Stimulated activated CD4-positive, alpha-beta T cell treated with anti-CD3 and anti-CD28 coated beads, Interleukin-4, amount 100 ng/mL, for 48 hours (primary cell): ENCODE data around the gene MTUS2.
A peak's percentile ranks its signal among the peaks of the same experiment; 100 is the strongest.

Experiments
- DNase-seq, 2 donors: peaks; one replicate each; pipeline ENCODE4 v3.0.0-alpha.2; 2020; ENCODE audit warnings: low read depth in 2 of 2

MTUS2 gene

DNA sequence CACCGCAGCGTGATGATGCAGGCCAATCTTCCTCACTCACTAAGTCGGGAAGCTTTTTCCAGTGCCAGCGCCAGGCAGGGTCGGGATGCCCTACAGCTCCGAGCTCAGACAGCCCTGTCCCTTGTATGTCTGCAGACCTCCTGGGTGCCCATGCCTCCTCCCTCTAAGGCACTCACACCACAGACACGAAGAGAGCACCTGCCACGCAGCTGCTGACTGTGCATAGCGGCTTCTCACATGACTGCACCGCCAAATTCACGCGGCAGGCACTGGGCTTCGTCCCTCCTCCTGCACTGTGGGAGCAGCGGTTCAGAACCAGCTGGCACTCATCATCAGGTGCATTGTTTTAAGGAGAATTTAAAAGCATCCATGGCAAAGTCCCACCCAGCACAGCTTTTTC is 687.2 kb downstream of the MTUS2 start:
- DNase-seq: no peak

DNA sequence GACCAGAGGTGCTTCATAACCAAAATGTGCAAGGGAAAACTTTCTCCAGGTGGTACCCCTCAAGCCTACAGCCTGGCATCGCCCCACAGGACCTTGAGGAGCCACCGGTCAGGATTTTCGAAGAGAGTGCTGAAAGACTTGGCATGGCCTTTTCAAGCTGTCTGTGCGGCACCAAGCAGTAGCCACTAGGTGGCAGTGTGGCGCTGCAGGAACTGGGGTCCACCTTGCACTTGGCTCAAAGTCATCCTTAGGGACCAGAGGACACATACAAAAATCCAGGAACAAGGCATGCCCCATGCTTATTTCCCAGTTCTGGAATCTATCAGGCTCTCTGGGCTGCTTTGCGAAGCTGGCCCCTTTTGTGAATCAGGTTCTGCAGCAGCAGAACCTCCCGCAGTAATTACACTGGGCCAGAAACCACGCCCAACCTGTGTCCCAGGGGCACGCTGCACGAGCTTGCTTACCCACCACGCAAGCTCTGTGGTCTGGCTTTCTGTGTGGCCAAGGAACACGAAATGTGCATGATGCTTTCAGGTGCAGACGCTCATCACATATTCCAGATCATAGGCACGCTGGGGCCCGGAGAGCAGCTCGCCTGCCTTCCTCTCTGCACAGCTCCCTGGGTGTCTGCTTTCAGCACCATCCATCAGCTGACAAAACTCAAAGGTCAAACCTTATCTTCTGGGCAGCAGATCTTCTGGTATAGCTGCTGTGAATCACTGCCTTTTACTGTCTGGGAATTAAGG is 688.2 kb downstream of the MTUS2 start:
- DNase-seq: peak; percentile 60 to 68

DNA sequence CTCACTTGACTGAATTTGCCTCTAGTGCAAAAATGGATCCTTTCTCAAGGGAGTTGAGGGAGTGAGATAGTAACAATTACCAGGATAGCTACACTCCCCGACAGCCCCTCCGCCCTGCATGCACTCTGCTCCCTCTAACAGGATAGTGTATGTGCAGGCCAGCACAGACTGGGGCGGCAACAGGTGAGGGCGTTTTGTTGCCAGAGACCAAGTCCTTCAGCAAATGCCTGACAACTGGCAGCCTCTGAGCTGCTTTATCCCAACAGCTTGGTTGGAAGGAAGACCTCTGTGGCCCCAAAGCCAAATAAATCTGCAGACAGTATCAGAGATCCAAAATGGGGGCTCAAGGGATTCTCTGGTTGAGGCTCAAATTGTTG is 688.7 kb downstream of the MTUS2 start:
- DNase-seq: no peak

GRCh38 chr13:29509999-29510589 is 690.0 kb downstream of the MTUS2 start:
- no peak for DNase-seq

GRCh38 chr13:29510651-29511084 is 690.5 kb downstream of the MTUS2 start:
- no peak for DNase-seq

GRCh38 chr13:29511106-29511796 is 691.1 kb downstream of the MTUS2 start:
- DNase-seq: no peak

GRCh38 chr13:29511980-29512379 is 691.8 kb downstream of the MTUS2 start:
- no peak for DNase-seq

GRCh38 chr13:29513002-29513980 is 693.2 kb downstream of the MTUS2 start:
- no peak for DNase-seq

GRCh38 chr13:29513981-29514719 is 694.0 kb downstream of the MTUS2 start:
- DNase-seq: no peak

GRCh38 chr13:29514720-29515310 is 694.7 kb downstream of the MTUS2 start:
- DNase-seq: no peak

DNA sequence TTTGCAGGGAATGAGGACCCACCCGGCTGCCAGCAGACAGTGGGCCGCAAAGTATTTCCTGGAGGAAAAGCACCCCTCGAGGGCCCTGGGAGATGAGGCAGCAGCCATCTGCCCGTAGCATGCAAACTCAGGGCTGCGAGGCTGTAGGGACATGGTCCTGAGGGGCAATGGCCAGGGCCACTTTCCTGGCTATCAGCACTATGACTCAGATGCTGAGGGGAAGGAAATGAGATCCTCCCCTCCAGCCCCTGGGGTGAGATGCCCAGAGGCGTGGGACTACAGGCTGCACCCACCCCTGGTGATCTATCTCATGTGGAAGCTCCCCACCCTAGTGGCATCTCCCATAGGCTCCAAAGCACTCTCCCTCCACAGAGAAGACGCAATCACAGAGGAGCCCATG is 695.2 kb downstream of the MTUS2 start:
- DNase-seq: no peak

- DNase-seq: no peak
Measured at GRCh38 chr13:29516012-29516411, 695.9 kb downstream of the MTUS2 start.

GRCh38 chr13:29516880-29517279 is 696.7 kb downstream of the MTUS2 start:
- no peak for DNase-seq

DNA sequence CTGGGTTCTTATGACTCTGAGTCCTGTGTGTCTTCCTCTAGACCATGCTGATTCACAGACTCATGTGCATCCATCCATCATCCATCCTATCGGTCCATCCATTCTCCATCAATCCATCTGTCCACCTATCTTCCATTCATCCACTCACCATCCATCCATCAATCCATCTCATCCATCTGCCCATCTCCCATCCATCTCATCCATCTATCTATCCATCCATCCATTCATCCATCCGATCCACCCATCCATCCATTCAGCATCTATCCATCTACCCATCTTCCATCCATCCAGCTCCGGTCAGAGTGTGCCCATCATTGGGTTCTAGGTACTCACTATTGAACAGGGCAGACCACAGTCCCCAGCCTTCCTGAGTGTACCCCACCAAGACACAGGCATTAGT is 699.8 kb downstream of the MTUS2 start:
- no peak for DNase-seq

GRCh38 chr13:29520671-29521070 is 700.5 kb downstream of the MTUS2 start:
- DNase-seq: no peak

DNA sequence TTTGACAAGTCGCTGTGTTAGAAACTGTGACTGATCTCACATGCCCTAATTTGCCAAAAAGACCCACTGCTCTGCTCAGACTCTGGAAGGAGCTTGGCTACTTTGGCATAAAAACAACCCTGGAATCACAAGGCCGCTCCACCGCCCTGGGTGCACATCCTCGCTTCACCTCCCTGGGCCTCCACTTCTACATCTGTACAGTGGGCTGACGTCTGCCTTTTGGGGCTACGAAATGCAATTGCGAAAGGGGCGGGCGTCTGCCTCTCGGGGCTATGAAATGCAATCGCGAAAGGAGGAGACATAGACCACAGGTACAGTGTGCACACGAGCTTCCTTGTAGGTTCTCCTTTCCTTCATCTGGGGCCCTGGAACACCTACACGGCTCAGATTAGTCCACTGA is 701.2 kb downstream of the MTUS2 start:
- no peak for DNase-seq

- no peak for DNase-seq
Measured at GRCh38 chr13:29522044-29522685, 702.0 kb downstream of the MTUS2 start.

DNA sequence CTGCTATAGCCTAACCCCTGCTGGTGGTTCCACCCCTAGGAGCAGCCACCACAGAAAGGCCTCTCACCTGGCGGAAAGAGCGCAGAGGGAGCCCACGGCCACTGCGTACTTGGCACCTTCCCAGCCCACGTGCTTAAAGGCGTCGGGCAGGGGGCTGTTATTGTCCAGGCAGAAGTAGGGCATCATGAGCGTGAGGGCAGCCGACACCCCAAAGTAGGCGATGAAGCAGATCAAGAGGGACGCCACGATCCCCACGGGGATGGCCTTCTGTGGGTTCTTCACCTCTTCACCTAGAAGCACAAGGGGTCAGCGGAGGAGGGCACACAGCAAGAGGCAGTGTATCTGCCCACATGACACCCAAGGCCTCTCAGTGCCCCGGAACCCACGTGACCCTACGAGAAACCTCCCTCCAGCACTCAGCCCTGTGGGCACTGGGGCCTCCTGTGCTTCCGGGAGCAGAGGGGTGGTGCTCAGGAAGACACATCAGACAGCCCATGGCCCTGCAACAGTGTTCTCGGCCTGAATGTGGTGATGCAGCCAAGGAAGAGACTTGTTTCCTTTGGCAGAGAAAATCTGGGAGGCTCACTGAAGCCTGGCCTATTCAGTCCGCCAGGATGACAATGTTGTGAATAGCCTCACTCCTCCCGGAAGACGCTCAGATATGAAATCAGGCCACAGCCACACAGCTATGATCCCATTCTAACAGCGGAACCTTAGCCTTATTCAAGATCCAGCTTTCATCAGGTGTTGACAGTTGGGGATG is 703.2 kb downstream of the MTUS2 start:
- DNase-seq: no peak

- no peak for DNase-seq
Measured at GRCh38 chr13:29524176-29524575, 704.0 kb downstream of the MTUS2 start.
